GM12874 (cell line): ENCODE results near the gene PAK4.

Experiments
- CTCF ChIP-seq: IDR thresholded peaks from 2 replicates; pipeline ENCODE4 v1.5.1; 2011; ENCODE audit warnings: low read depth, mild to moderate bottlenecking, control low read depth, low read length, moderate library complexity; ENCODE audit not compliant: insufficient read depth

Gene PAK4

GRCh38 chr19:39182174-39182505 is 56.6 kb downstream of the PAK4 start:
- no peak for TF ChIP-seq CTCF

- no peak for TF ChIP-seq CTCF
These were observed 57.5 kb downstream of the PAK4 start for GRCh38 chr19:39183104-39183503.

GRCh38 chr19:39186391-39186790 is 60.8 kb downstream of the PAK4 start:
- TF ChIP-seq CTCF, result no peak

- no peak for TF ChIP-seq CTCF
These were observed 62.0 kb downstream of the PAK4 start for GRCh38 chr19:39187552-39187943.

GRCh38 chr19:39188960-39189359 is 63.4 kb downstream of the PAK4 start:
- TF ChIP-seq CTCF, result no peak

- no peak for TF ChIP-seq CTCF
These were observed 65.2 kb downstream of the PAK4 start for GRCh38 chr19:39190768-39191167.

- TF ChIP-seq CTCF, result no peak
These were observed 67.3 kb downstream of the PAK4 start for GRCh38 chr19:39192846-39193245.

GRCh38 chr19:39193803-39194202 is 68.2 kb downstream of the PAK4 start:
- no peak for TF ChIP-seq CTCF
